ENCODE measurements around the gene PRKCA. TPM values are rescaled to one million over a fixed set of nuclear protein-coding genes. Genes with fewer than 3 reads are reported as not detected.
A peak's percentile ranks its signal among the peaks of the same experiment; 100 is the strongest.

The PRKCA gene
- total RNA-seq, 4 donors from 2014 or later = 55.8 to 90.7 (median 66.7) TPM

- DNase-seq (ENCODE audit: low spot score in 2 of 2) = no peak
- TF ChIP-seq EP300 (IDR thresholded peaks at IDR 0.05) (no peak), CTCF (IDR thresholded peaks at IDR 0.05) (no peak), POLR2A (IDR thresholded peaks at IDR 0.05) (no peak)
- Histone ChIP-seq H3K27me3 (no peaks in the 10 kb centered on the region), H3K27ac (peak overlapping the region; percentile 52 to 84 (median 70)), H3K4me1 (peaks cover 0 to 34% (median 15%) of the 10 kb centered on the region in 4 donors), H3K9me3 (peaks cover 0 to 3% (median 0%) of the 10 kb centered on the region in 4 donors), H3K36me3 (peaks cover 0 to 7% (median 0%) of the 10 kb centered on the region in 3 donors), H3K4me3 (peak overlapping the region in 1 of 4 donors; percentile 14)
- 63 to 73% methylated on average over 11 of the region's 11 CpGs for WGBS, 2 donors
Measured at GRCh38 chr17:66676421-66676820, 374.0 kb downstream of the PRKCA start.

DNA sequence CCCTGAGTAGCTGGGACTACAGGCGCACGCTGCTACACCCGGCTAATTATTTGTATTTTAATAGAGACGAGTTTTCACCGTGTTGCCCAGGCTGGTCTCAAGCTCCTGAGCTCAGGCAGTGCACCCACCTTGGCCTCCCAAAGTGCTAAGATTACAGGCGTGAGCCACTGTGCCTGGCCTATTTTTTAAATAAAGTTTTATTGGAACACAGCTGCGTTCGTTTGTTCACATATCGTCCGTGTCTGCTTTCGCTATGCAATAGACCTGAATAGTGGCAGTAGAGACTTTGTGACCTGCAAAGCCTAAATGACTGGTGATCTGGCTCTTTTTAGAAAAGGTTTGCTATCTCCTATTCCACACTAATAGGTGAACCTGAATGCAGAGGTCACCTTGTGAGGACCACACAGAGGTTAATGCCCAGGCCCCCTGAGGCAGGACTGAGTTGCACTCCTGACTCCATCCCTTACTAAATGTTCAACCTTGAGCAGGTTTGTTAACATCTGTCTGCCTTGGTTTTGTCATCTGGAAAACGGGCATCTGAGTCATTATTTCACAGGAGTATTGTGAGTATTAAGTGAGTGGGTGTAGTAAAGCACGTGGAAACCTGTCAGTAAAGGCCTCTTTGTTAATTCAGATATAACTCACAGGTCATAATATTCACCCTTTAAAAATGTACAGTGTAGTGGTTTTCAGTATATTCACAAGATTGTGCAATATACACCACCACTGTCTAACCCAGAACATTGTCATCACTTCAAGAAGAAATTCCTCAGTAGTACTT is 375.0 kb downstream of the PRKCA start:
- WGBS, 2 donors = 91 to 94% methylated on average over 13 of the region's 13 CpGs
- Histone ChIP-seq H3K4me3 (no peak overlapping the region), H3K27ac (peak overlapping the region; percentile 52 to 84 (median 70)), H3K9me3 (peaks cover 0 to 3% (median 0%) of the 10 kb centered on the region in 4 donors), H3K4me1 (peaks cover 0 to 31% (median 15%) of the 10 kb centered on the region in 4 donors), H3K36me3 (peaks cover 0 to 7% (median 0%) of the 10 kb centered on the region in 3 donors), H3K27me3 (no peaks in the 10 kb centered on the region)
- TF ChIP-seq EP300 (IDR thresholded peaks at IDR 0.05) (no peak), CTCF (IDR thresholded peaks at IDR 0.05) (no peak), POLR2A (IDR thresholded peaks at IDR 0.05) (no peak)
- DNase-seq (ENCODE audit: low spot score in 2 of 2) = no peak

- peaks cover 0 to 34% (median 15%) of the 10 kb centered on the region in 4 donors for H3K4me1 ChIP-seq
- H3K4me3 ChIP-seq = no peak overlapping the region
- H3K9me3 ChIP-seq = peaks cover 0 to 3% (median 0%) of the 10 kb centered on the region in 4 donors
- no peak for DNase-seq (ENCODE audit: low spot score in 2 of 2)
- peaks cover 0 to 7% (median 0%) of the 10 kb centered on the region in 3 donors for H3K36me3 ChIP-seq
- 92 to 100% methylated on average over 1 of the region's 1 CpG for WGBS, 2 donors
- no peak for TF ChIP-seq CTCF (IDR thresholded peaks at IDR 0.05)
- TF ChIP-seq POLR2A (IDR thresholded peaks at IDR 0.05) = no peak
- TF ChIP-seq EP300 (IDR thresholded peaks at IDR 0.05) = no peak
- H3K27ac ChIP-seq = peak overlapping the region in 3 of 4 donors; percentile 38 to 84 (median 79)
- no peaks in the 10 kb centered on the region for H3K27me3 ChIP-seq
Measured at GRCh38 chr17:66678061-66678460, 375.6 kb downstream of the PRKCA start.

DNA sequence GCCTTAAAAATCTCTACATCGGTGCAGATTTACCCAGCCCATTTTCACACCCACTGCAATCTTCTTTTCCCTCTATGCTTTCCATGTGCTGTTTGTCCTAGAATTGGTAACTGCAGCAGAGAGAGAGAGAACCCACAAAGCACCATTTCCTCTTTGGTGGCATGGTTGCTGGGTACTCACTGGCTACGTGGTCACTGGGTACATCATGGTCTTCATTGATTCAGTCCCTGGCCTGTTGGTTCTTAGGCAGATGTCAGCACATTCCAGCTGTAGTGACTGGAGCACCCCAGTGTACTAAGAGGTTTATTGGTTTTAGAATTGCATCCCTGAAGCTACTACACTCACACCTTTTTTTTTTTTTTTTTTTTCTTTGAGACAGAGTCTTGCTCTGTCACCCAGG is 376.4 kb downstream of the PRKCA start:
- Histone ChIP-seq H3K4me3 (no peak overlapping the region), H3K27me3 (no peaks in the 10 kb centered on the region), H3K9me3 (peaks cover 0 to 3% (median 0%) of the 10 kb centered on the region in 4 donors), H3K36me3 (peaks cover 0 to 7% (median 0%) of the 10 kb centered on the region in 3 donors), H3K4me1 (peaks cover 0 to 26% (median 12%) of the 10 kb centered on the region in 4 donors), H3K27ac (peak overlapping the region; percentile 38 to 84 (median 72))
- DNase-seq (ENCODE audit: low spot score in 2 of 2) = no peak
- WGBS, 2 donors = 63 to 78% methylated on average over 2 of the region's 2 CpGs
- TF ChIP-seq CTCF (IDR thresholded peaks at IDR 0.05) (no peak), POLR2A (IDR thresholded peaks at IDR 0.05) (no peak), EP300 (IDR thresholded peaks at IDR 0.05) (no peak)
